ENCODE results near the gene ING3.

Gene ING3

GRCh38 chr7:120990468-120991118, 40.0 kb downstream of the ING3 start:
- no peak for TF ChIP-seq CTCF (IDR thresholded peaks at IDR 0.05; ENCODE audit: control insufficient read depth, insufficient read depth, low read depth, low read length, missing control alignments)
- DNase-seq (ENCODE audit: low read depth): no peak
- peak overlapping the region; percentile 12 for H3K4me3 ChIP-seq (ENCODE audit: control insufficient read depth, low read depth, low read length)

GRCh38 chr7:120991161-120991560, 40.6 kb downstream of the ING3 start:
- H3K4me3 ChIP-seq (ENCODE audit: control insufficient read depth, low read depth, low read length): peak overlapping the region; percentile 12
- DNase-seq (ENCODE audit: low read depth): no peak
- no peak for TF ChIP-seq CTCF (IDR thresholded peaks at IDR 0.05; ENCODE audit: control insufficient read depth, insufficient read depth, low read depth, low read length, missing control alignments)

- peak overlapping the region; percentile 12 for H3K4me3 ChIP-seq (ENCODE audit: control insufficient read depth, low read depth, low read length)
- no peak for TF ChIP-seq CTCF (IDR thresholded peaks at IDR 0.05; ENCODE audit: control insufficient read depth, insufficient read depth, low read depth, low read length, missing control alignments)
- no peak for DNase-seq (ENCODE audit: low read depth)
These were observed 41.0 kb downstream of the ING3 start for GRCh38 chr7:120991581-120991980.

- H3K4me3 ChIP-seq (ENCODE audit: control insufficient read depth, low read depth, low read length): no peak overlapping the region; the same call in 1 of the 2 replicates
- DNase-seq (ENCODE audit: low read depth): no peak
- TF ChIP-seq CTCF (IDR thresholded peaks at IDR 0.05; ENCODE audit: control insufficient read depth, insufficient read depth, low read depth, low read length, missing control alignments): no peak
These were observed 41.8 kb downstream of the ING3 start for GRCh38 chr7:120992272-120992964.

- no peak for DNase-seq (ENCODE audit: low read depth)
- H3K4me3 ChIP-seq (ENCODE audit: control insufficient read depth, low read depth, low read length): no peak overlapping the region
- TF ChIP-seq CTCF (IDR thresholded peaks at IDR 0.05; ENCODE audit: control insufficient read depth, insufficient read depth, low read depth, low read length, missing control alignments): no peak
These were observed 42.5 kb downstream of the ING3 start for GRCh38 chr7:120992965-120993494.

- peak; percentile 55 for DNase-seq (ENCODE audit: low read depth)
- TF ChIP-seq CTCF (IDR thresholded peaks at IDR 0.05; ENCODE audit: control insufficient read depth, insufficient read depth, low read depth, low read length, missing control alignments): no peak
- H3K4me3 ChIP-seq (ENCODE audit: control insufficient read depth, low read depth, low read length): no peak overlapping the region
These were observed 43.1 kb downstream of the ING3 start for GRCh38 chr7:120993553-120994191.

Measured in AG09309 (cell line).